Neutrophil (primary cell): ENCODE measurements around the gene GAS7.

Experiments
- H3K27ac ChIP-seq: fragments of 200-600 bp; sonication (generic); 2 replicates; pipeline ENCODE4 v1.5.1; 2016; ENCODE audit warnings: mild to moderate bottlenecking, moderate library complexity
- H3K27me3 ChIP-seq: fragments of 200-600 bp; sonication (generic); 2 replicates; pipeline ENCODE4 v1.6.0; 2016; ENCODE audit warnings: mild to moderate bottlenecking
- H3K36me3 ChIP-seq: fragments of 200-600 bp; sonication (generic); 2 replicates; pipeline ENCODE4 v1.5.1; 2017
- H3K4me1 ChIP-seq, 2 experiments: fragments of 200-600 bp in 1 of 2; sonication (generic) in 1 of 2; 1 replicate in 1 of 2; 2 replicates in 1 of 2; pipeline versions ENCODE4 v1.5.1 to v1.6.1; 2013 to 2016; ENCODE audit warnings: low read depth in 1 of 2, low read length in 1 of 2, mild to moderate bottlenecking in 1 of 2, moderate library complexity in 1 of 2; ENCODE audit not compliant: control insufficient read depth in 1 of 2, insufficient read depth in 1 of 2
- H3K4me3 ChIP-seq, 2 experiments: fragments of 200-600 bp in 1 of 2; sonication (generic) in 1 of 2; 1 replicate in 1 of 2; 2 replicates in 1 of 2; pipeline ENCODE4 v1.5.1; 2013 to 2016; ENCODE audit warnings: low read depth in 1 of 2, low read length in 1 of 2, mild to moderate bottlenecking in 1 of 2, moderate library complexity in 1 of 2
- H3K9me3 ChIP-seq: fragments of 200-600 bp; sonication (generic); 2 replicates; pipeline ENCODE4 v1.5.1; 2016
- CTCF ChIP-seq: fragments of 200-600 bp; sonication (generic); IDR thresholded peaks from 2 replicates; pipeline ENCODE4 v1.5.1; 2016; ENCODE audit warnings: antibody characterized with exemption

The GAS7 gene

GRCh38 chr17:10187456-10187855, 10.9 kb downstream of the GAS7 start:
- no peaks in the 10 kb centered on the region for H3K4me1 ChIP-seq
- TF ChIP-seq CTCF = no peak
- H3K36me3 ChIP-seq = no peaks in the 10 kb centered on the region
- H3K27ac ChIP-seq = no peak overlapping the region
- no peak overlapping the region for H3K4me3 ChIP-seq
- no peaks in the 10 kb centered on the region for H3K27me3 ChIP-seq
- H3K9me3 ChIP-seq = no peaks in the 10 kb centered on the region

GRCh38 chr17:10186771-10187410, 11.5 kb downstream of the GAS7 start:
- Histone ChIP-seq H3K27me3 (no peaks in the 10 kb centered on the region), H3K9me3 (no peaks in the 10 kb centered on the region), H3K27ac (no peak overlapping the region), H3K4me1 (no peaks in the 10 kb centered on the region), H3K36me3 (no peaks in the 10 kb centered on the region), H3K4me3 (no peak overlapping the region)
- no peak for TF ChIP-seq CTCF

GRCh38 chr17:10183931-10184930, 14.2 kb downstream of the GAS7 start:
- H3K27ac ChIP-seq = no peak overlapping the region
- no peaks in the 10 kb centered on the region for H3K9me3 ChIP-seq
- H3K4me3 ChIP-seq = no peak overlapping the region
- H3K4me1 ChIP-seq = no peaks in the 10 kb centered on the region
- H3K27me3 ChIP-seq = no peaks in the 10 kb centered on the region
- no peak for TF ChIP-seq CTCF
- no peaks in the 10 kb centered on the region for H3K36me3 ChIP-seq

GRCh38 chr17:10182785-10183184, 15.6 kb downstream of the GAS7 start:
- no peaks in the 10 kb centered on the region for H3K27me3 ChIP-seq
- H3K4me3 ChIP-seq = no peak overlapping the region
- no peaks in the 10 kb centered on the region for H3K4me1 ChIP-seq
- no peak overlapping the region for H3K27ac ChIP-seq
- H3K9me3 ChIP-seq = no peaks in the 10 kb centered on the region
- H3K36me3 ChIP-seq = no peaks in the 10 kb centered on the region
- no peak for TF ChIP-seq CTCF

GRCh38 chr17:10178506-10178991, 19.9 kb downstream of the GAS7 start:
- H3K27ac ChIP-seq = no peak overlapping the region
- H3K4me3 ChIP-seq = no peak overlapping the region
- no peaks in the 10 kb centered on the region for H3K4me1 ChIP-seq
- no peaks in the 10 kb centered on the region for H3K36me3 ChIP-seq
- no peak for TF ChIP-seq CTCF
- H3K9me3 ChIP-seq = no peaks in the 10 kb centered on the region
- no peaks in the 10 kb centered on the region for H3K27me3 ChIP-seq
